Esophagus muscularis mucosa (tissue), 4 donors: Measurements from ENCODE around the gene SRRM4. TPM values are rescaled to one million over a fixed set of nuclear protein-coding genes. Genes with fewer than 3 reads are reported as not detected.

Source experiments
- DNase-seq: peaks from one replicate; pipeline ENCODE4 v3.0.0-alpha.2; 2017; ENCODE audit errors: extremely low spot score
- H3K27ac ChIP-seq, 4 donors: fragments of 200-600 bp; sonication (generic); replicated peaks in 1 of 4; 1 replicate in 3 of 4; 2 replicates in 1 of 4; pipeline ENCODE4 v1.5.1; 2016 to 2019; ENCODE audit warnings: mild to moderate bottlenecking in 1 of 4
- H3K27me3 ChIP-seq, 4 donors: fragments of 200-600 bp; sonication (generic); one replicate each; pipeline versions ENCODE4 v1.5.1 to v1.6.0; 2016 to 2019
- H3K36me3 ChIP-seq, 4 donors: fragments of 200-600 bp; sonication (generic); one replicate each; pipeline ENCODE4 v1.5.1; 2016 to 2019
- H3K4me1 ChIP-seq, 4 donors: fragments of 200-600 bp; sonication (generic); one replicate each; pipeline ENCODE4 v1.5.1; 2016 to 2019
- H3K4me3 ChIP-seq, 4 donors: fragments of 200-600 bp; sonication (generic); 1 replicate in 2 of 4; 2 replicates in 2 of 4; pipeline ENCODE4 v1.5.1; 2016 to 2019; ENCODE audit warnings: mild to moderate bottlenecking in 4 of 4, moderate library complexity in 1 of 4
- H3K9me3 ChIP-seq, 4 donors: fragments of 200-600 bp; sonication (generic); 1 replicate in 3 of 4; 2 replicates in 1 of 4; pipeline ENCODE4 v1.5.1; 2016 to 2019
- EP300 ChIP-seq: sonication (generic); formaldehyde crosslinking; IDR thresholded peaks from one replicate; pipeline ENCODE4 v1.6.1; 2017; ENCODE audit warnings: antibody characterized with exemption
- POLR2A ChIP-seq: fragments of 450-650 bp; IDR thresholded peaks from one replicate; pipeline ENCODE4 v1.6.1; 2017; ENCODE audit warnings: antibody characterized with exemption, moderate library complexity, mild to moderate bottlenecking, low read depth
- POLR2AphosphoS5 ChIP-seq, 2 donors: sonication (generic); formaldehyde crosslinking; IDR thresholded peaks; one replicate each; pipeline ENCODE4 v1.6.1; 2017; ENCODE audit warnings: antibody characterized with exemption in 2 of 2
- WGBS: methylation state at CpG from one replicate; pipeline ENCODE4 v1.1.5; 2018; 5-methylcytosine and 5-hydroxymethylcytosine counted together
- intact Hi-C: fragments of 100-400 bp; cut with DNase I; formaldehyde crosslinking; loops from one replicate; pipeline ENCODE4 v1.15.1; 2023
- total RNA-seq, 4 donors: library from RNA; depleted of rRNA; stranded (reverse); fragments of >200 nt; gene quantifications; one replicate each; pipeline versions ENCODE4 v1.1.0 to v1.2.1, GENCODE V29; 2016
- TF ChIP-seq, protein P1 (sequence below), 3 experiments: fragments of 200-600 bp in 2 of 3; fragments of 450-650 bp in 1 of 3; sonication (generic) in 2 of 3; IDR thresholded peaks; one replicate each; pipeline ENCODE4 v1.5.1; 2017 to 2019; ENCODE audit warnings: antibody characterized with exemption in 3 of 3, mild to moderate bottlenecking in 2 of 3, moderate library complexity in 1 of 3

Gene SRRM4
- total RNA-seq, 4 donors from 2014 or later: not detected

GRCh38 chr12:119130523-119130922, 149.2 kb downstream of the SRRM4 start:
- WGBS: 96% methylated on average over 10 of the region's 10 CpGs
- Histone ChIP-seq H3K4me1 (no peaks in the 10 kb centered on the region), H3K36me3 (no peaks in the 10 kb centered on the region), H3K27ac (no peak overlapping the region), H3K4me3 (no peak overlapping the region), H3K27me3 (no peaks in the 10 kb centered on the region), H3K9me3 (peaks cover 0 to 23% (median 5%) of the 10 kb centered on the region in 4 donors)
- TF ChIP-seq POLR2A (no peak), EP300 (no peak), POLR2AphosphoS5 (IDR thresholded peaks at IDR 0.05) (no peak)
- TF ChIP-seq, protein P1, sequence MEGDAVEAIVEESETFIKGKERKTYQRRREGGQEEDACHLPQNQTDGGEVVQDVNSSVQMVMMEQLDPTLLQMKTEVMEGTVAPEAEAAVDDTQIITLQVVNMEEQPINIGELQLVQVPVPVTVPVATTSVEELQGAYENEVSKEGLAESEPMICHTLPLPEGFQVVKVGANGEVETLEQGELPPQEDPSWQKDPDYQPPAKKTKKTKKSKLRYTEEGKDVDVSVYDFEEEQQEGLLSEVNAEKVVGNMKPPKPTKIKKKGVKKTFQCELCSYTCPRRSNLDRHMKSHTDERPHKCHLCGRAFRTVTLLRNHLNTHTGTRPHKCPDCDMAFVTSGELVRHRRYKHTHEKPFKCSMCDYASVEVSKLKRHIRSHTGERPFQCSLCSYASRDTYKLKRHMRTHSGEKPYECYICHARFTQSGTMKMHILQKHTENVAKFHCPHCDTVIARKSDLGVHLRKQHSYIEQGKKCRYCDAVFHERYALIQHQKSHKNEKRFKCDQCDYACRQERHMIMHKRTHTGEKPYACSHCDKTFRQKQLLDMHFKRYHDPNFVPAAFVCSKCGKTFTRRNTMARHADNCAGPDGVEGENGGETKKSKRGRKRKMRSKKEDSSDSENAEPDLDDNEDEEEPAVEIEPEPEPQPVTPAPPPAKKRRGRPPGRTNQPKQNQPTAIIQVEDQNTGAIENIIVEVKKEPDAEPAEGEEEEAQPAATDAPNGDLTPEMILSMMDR (IDR thresholded peaks at IDR 0.05): no peak
- DNase-seq: no peak
- intact Hi-C loops: no loop called here

- H3K27me3 ChIP-seq: no peaks in the 10 kb centered on the region
- no peaks in the 10 kb centered on the region for H3K4me1 ChIP-seq
- intact Hi-C loops: no loop called here
- H3K4me3 ChIP-seq: no peak overlapping the region
- peaks cover 0 to 23% (median 5%) of the 10 kb centered on the region in 4 donors for H3K9me3 ChIP-seq
- no peaks in the 10 kb centered on the region for H3K36me3 ChIP-seq
- H3K27ac ChIP-seq: no peak overlapping the region
- no peak for DNase-seq
- WGBS: 85% methylated on average over 3 of the region's 3 CpGs
- TF ChIP-seq EP300 (no peak), POLR2AphosphoS5 (IDR thresholded peaks at IDR 0.05) (no peak)
- TF ChIP-seq, protein P1 (IDR thresholded peaks at IDR 0.05): no peak
Measured at GRCh38 chr12:119134284-119135072, 153.1 kb downstream of the SRRM4 start.

GRCh38 chr12:119136811-119137410, 155.6 kb downstream of the SRRM4 start:
- Histone ChIP-seq H3K4me3 (no peak overlapping the region), H3K36me3 (no peaks in the 10 kb centered on the region), H3K27ac (no peak overlapping the region), H3K27me3 (no peaks in the 10 kb centered on the region), H3K4me1 (no peaks in the 10 kb centered on the region), H3K9me3 (peaks cover 0 to 20% (median 4%) of the 10 kb centered on the region in 4 donors)
- WGBS: 71% methylated on average over 4 of the region's 4 CpGs
- TF ChIP-seq EP300 (no peak), POLR2AphosphoS5 (IDR thresholded peaks at IDR 0.05) (no peak), POLR2A (no peak)
- TF ChIP-seq, protein P1 (IDR thresholded peaks at IDR 0.05): no peak
- intact Hi-C loops: no loop called here
- no peak for DNase-seq

- intact Hi-C loops: no loop called here
Measured at GRCh38 chr12:119139448-119139847, 158.1 kb downstream of the SRRM4 start.

More at GRCh38 chr12:119139448-119139847, 158.1 kb downstream of the SRRM4 start:
- H3K27ac ChIP-seq: no peak overlapping the region
- no peak overlapping the region for H3K4me3 ChIP-seq
- no peaks in the 10 kb centered on the region for H3K36me3 ChIP-seq
- no peak for TF ChIP-seq POLR2AphosphoS5 (IDR thresholded peaks at IDR 0.05)
- TF ChIP-seq, protein P1 (IDR thresholded peaks at IDR 0.05): no peak
- TF ChIP-seq POLR2A: no peak
- TF ChIP-seq EP300: no peak
- no peaks in the 10 kb centered on the region for H3K4me1 ChIP-seq
- H3K9me3 ChIP-seq: peaks cover 0 to 4% (median 0%) of the 10 kb centered on the region in 4 donors
- no peak for DNase-seq
- WGBS: 83% methylated on average over 2 of the region's 2 CpGs
- H3K27me3 ChIP-seq: peaks cover 0 to 4% (median 0%) of the 10 kb centered on the region in 4 donors
